GM12878 (cell line): ENCODE data around the gene SLC23A2. TPM values are rescaled to one million over a fixed set of nuclear protein-coding genes. Genes with fewer than 3 reads are reported as not detected.
A peak's percentile ranks its signal among the peaks of the same experiment; 100 is the strongest.
"Not testable (repeated sequence)": the region's sequence is repeated elsewhere in the genome, so short reads cannot be mapped to it uniquely, and the experiment has no call there.

Experiments used
- ATAC-seq: fragments of 200-7000 bp; cut with Tn5 transposase; 3 replicates; pipeline ENCODE4 v1.9.1; 2020; ENCODE audit warnings: mild to moderate bottlenecking, moderate library complexity
- BruUV-seq: library from RNA; stranded (reverse); fragments of 400-500 nt; replicated peaks from 2 replicates; lab custom pipeline; 2021; lab: Mats Ljungman, UMichigan
- CTCF ChIA-PET: fragments of 300-600 bp; sonication (Branson Sonifier 250); formaldehyde crosslinking; extraction: SDS; loops from one replicate; lab custom pipeline; 2021; ENCODE audit warnings: inconsistent platforms; lab: Yijun Ruan, JAX
- POLR2A ChIA-PET: fragments of 350-600 bp; formaldehyde crosslinking; extraction: SDS; loops from one replicate; lab custom pipeline; 2021; ENCODE audit warnings: inconsistent platforms; lab: Charles Lee
- RAD21 ChIA-PET: fragments of 300-600 bp; sonication (Branson Sonifier 250); formaldehyde crosslinking; loops from one replicate; lab custom pipeline; 2023; ENCODE audit warnings: antibody characterized with exemption; ENCODE audit not compliant: unreplicated experiment; lab: Charles Lee
- SMC1A ChIA-PET: fragments of 300-600 bp; sonication (Branson Sonifier 250); formaldehyde crosslinking; loops from one replicate; lab custom pipeline; 2023; ENCODE audit not compliant: unreplicated experiment, uncharacterized antibody; lab: Charles Lee
- DNase-seq: peaks from one replicate; pipeline ENCODE4 v3.0.0-alpha.2; 2011; ENCODE audit warnings: low read depth, low spot score
- FAIRE-seq: peaks from 3 replicates; lab custom pipeline; 2011; peaks lifted over from hg19 to GRCh38; lab: Jason Lieb, UNC
- H2AFZ ChIP-seq: 2 replicates; pipeline ENCODE4 v1.6.0; 2011; ENCODE audit warnings: low read depth, low read length, control low read depth; ENCODE audit not compliant: control insufficient read depth
- H3K27ac ChIP-seq: 2 replicates; pipeline ENCODE4 v1.5.1; 2011; ENCODE audit warnings: control low read depth; ENCODE audit not compliant: control insufficient read depth, insufficient read depth
- H3K27me3 ChIP-seq, 2 experiments: replicated peaks in 1 of 2; 2 replicates each; pipeline versions ENCODE4 v1.6.0 to v1.6.1; 2011; ENCODE audit warnings: low read length in 1 of 2; ENCODE audit not compliant: control insufficient read depth in 2 of 2, insufficient read depth in 2 of 2
- H3K36me3 ChIP-seq, 2 experiments: 2 replicates each; pipeline ENCODE4 v1.5.1; 2011; ENCODE audit warnings: low read length in 1 of 2; ENCODE audit not compliant: control insufficient read depth in 2 of 2, insufficient read depth in 2 of 2
- H3K4me1 ChIP-seq: 2 replicates; pipeline ENCODE4 v1.6.1; 2011; ENCODE audit warnings: mild to moderate bottlenecking, low read length, moderate library complexity, mixed read lengths; ENCODE audit not compliant: control insufficient read depth, insufficient read depth
- H3K4me2 ChIP-seq: 2 replicates; pipeline ENCODE4 v1.6.0; 2011; ENCODE audit warnings: control low read depth; ENCODE audit not compliant: control insufficient read depth, insufficient read depth
- H3K4me3 ChIP-seq: fragments of 200-600 bp; sonication (generic); 2 replicates; pipeline ENCODE4 v1.5.1; 2016
- H3K79me2 ChIP-seq: 2 replicates; pipeline ENCODE4 v1.6.0; 2011; ENCODE audit warnings: low read length; ENCODE audit not compliant: control insufficient read depth, insufficient read depth
- H3K9ac ChIP-seq: 2 replicates; pipeline ENCODE4 v1.8.0; 2011; ENCODE audit warnings: low read length, control low read depth, mixed read lengths; ENCODE audit not compliant: control insufficient read depth, insufficient read depth
- H3K9me3 ChIP-seq: replicated peaks from 3 replicates; pipeline ENCODE4 v1.5.1; 2011; ENCODE audit warnings: mild to moderate bottlenecking, low read length; ENCODE audit not compliant: control insufficient read depth, insufficient read depth
- H4K20me1 ChIP-seq: 2 replicates; pipeline ENCODE4 v1.6.0; 2011; ENCODE audit not compliant: control insufficient read depth, insufficient read depth
- EED ChIP-seq: sonication (generic); IDR thresholded peaks from 2 replicates; pipeline ENCODE4 v1.6.1; 2016; ENCODE audit warnings: antibody characterized with exemption, low read depth
- IKZF2 ChIP-seq, 2 experiments: fragments of 450-650 bp; IDR thresholded peaks; 2 replicates each; pipeline ENCODE4 v1.6.1; 2017; ENCODE audit warnings: mild to moderate bottlenecking in 2 of 2, moderate library complexity in 2 of 2
- SPI1 ChIP-seq: IDR thresholded peaks from 2 replicates; pipeline ENCODE4 v1.6.1; 2011; ENCODE audit warnings: low read depth, mild to moderate bottlenecking, low read length, moderate library complexity, borderline replicate concordance; ENCODE audit not compliant: insufficient read depth
- WGBS: methylation state at CpG from one replicate; pipeline ENCODE4 v1.1.6; 2016; ENCODE audit warnings: low lambda C conversion rate; ENCODE audit not compliant: insufficient replicate concordance, insufficient coverage; ENCODE audit errors: missing lambda C conversion rate; 5-methylcytosine and 5-hydroxymethylcytosine counted together
- in situ Hi-C: fragments of 300-500 bp; cut with MboI; formaldehyde crosslinking; loops from 9 replicates; pipeline ENCODE4 v1.14.3; 2018; ENCODE audit warnings: mixed read lengths
- intact Hi-C: fragments of 100-400 bp; cut with micrococcal nuclease; formaldehyde crosslinking; loops from one replicate; pipeline ENCODE4 v1.14.2; 2022; ENCODE audit not compliant: unreplicated experiment
- polyA plus RNA-seq, 11 experiments: library from polyadenylated mRNA; depleted of rRNA in 4 of 11; unstranded in 6 of 11; stranded (reverse) in 5 of 11; fragments of >200 nt; fragmentation: Nextera tagmentation in 4 of 11; fragmentation: Illumina TruSeq in 1 of 11; extraction: Ambion mirVana in 4 of 11; extraction: Trizol in 1 of 11; gene quantifications; 1 replicate in 1 of 11; 2 replicates in 10 of 11; pipeline versions ENCODE4 v1.2.1 to v1.2.3, GENCODE V29; 2011 to 2016; ENCODE audit warnings: inconsistent platforms in 2 of 11, missing spikeins in 2 of 11, low read depth in 1 of 11
- total RNA-seq, 4 experiments: library from RNA; depleted of rRNA in 3 of 4; stranded (reverse); fragments of >200 nt in 3 of 4; fragmentation: Illumina TruSeq in 1 of 4; extraction: Trizol in 1 of 4; gene quantifications; 2 replicates each; pipeline versions ENCODE4 v1.2.1 to v1.2.3, GENCODE V29; 2013 to 2021
- TF ChIP-seq, protein P1 (sequence below): fragments of 450-650 bp; IDR thresholded peaks from 2 replicates; pipeline ENCODE4 v1.6.1; 2018; ENCODE audit warnings: mild to moderate bottlenecking, low read depth, moderate library complexity; ENCODE audit not compliant: partially characterized antibody

SLC23A2 gene
- total and polyA plus RNA-seq, 10 of the 15 experiments (the other 5 are each of a cell fraction or from before 2014, with no cell fraction given): 4.4 to 56.1 (median 35.5) TPM

DNA sequence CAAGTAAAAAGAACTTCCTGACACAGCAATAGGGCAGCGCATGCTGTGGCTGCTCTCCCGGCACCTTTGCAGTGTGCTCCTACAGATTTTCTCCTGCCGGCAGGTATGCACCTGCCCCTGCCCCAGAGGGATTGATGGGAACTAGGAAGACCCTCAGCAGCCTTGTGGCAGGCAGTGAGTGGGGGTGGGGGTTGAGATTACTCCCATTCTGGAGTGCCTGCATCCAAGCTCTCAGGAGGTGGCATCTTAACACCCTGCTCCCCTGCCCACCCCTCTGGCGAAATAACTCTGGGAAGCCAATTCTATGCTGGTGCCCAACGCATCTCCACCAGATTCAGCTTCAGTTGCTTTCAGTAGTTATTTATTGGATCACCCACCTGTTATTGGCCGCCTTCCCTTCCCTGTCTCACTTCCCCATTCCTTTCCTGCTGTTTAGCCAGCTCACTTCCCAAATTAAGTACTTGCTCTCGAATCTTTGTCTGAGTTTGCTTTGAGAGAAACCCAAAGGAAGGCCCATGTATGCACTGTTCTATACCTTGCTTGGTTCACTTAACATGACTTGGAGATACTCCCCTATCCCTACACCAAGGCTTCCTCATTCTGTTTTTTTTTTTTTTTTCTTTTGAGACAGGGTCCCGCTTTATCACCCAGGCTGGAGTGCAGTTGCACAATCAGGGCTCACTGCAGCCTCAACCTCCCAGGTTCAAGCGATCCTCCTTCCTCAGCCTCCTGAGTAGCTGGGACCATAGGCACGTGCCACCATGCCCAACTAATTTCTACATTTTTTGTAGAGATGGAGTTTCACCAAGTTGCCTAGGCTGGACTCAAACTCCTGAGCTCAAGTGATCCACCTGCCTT is 29.3 kb upstream of the SLC23A2 start:
- BruUV-seq: no TSS peak
- Histone ChIP-seq H2AFZ (no peak overlapping the region), H3K79me2 (no peaks in the 10 kb centered on the region), H3K27me3 (no peaks in the 10 kb centered on the region; a peak in 1 of 4 replicates), H3K4me3 (no peak overlapping the region), H3K4me1 (no peaks in the 10 kb centered on the region), H3K27ac (no peak overlapping the region), H3K36me3 (no peaks in the 10 kb centered on the region), H3K9ac (no peak overlapping the region), H3K4me2 (no peak overlapping the region), H3K9me3 (no peaks in the 10 kb centered on the region), H4K20me1 (no peaks in the 10 kb centered on the region)
- FAIRE-seq (no peak), ATAC-seq (no peak), DNase-seq (no peak)
- intact Hi-C loops (no loop called here), in situ Hi-C loops (no loop called here)
- peak; percentile 12; the same call in 1 of the 2 replicates for TF ChIP-seq SPI1
- 0 out of 4 replicates have a peak, but pooled peaks of 1 of the 2 experiments have one; percentile 23 for TF ChIP-seq IKZF2 (IDR thresholded peaks at IDR 0.05)
- TF ChIP-seq, protein P1, sequence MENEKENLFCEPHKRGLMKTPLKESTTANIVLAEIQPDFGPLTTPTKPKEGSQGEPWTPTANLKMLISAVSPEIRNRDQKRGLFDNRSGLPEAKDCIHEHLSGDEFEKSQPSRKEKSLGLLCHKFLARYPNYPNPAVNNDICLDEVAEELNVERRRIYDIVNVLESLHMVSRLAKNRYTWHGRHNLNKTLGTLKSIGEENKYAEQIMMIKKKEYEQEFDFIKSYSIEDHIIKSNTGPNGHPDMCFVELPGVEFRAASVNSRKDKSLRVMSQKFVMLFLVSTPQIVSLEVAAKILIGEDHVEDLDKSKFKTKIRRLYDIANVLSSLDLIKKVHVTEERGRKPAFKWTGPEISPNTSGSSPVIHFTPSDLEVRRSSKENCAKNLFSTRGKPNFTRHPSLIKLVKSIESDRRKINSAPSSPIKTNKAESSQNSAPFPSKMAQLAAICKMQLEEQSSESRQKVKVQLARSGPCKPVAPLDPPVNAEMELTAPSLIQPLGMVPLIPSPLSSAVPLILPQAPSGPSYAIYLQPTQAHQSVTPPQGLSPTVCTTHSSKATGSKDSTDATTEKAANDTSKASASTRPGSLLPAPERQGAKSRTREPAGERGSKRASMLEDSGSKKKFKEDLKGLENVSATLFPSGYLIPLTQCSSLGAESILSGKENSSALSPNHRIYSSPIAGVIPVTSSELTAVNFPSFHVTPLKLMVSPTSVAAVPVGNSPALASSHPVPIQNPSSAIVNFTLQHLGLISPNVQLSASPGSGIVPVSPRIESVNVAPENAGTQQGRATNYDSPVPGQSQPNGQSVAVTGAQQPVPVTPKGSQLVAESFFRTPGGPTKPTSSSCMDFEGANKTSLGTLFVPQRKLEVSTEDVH: no peak
- TF ChIP-seq EED: 0 out of 2 replicates have a peak, but pooled peaks have one; percentile 15
- ChIA-PET CTCF (interaction anchor here (0.7 kb wide), 1 partner anchor 25 kb away, joined by 3 read pairs; no protein-coding TSS in a partner anchor), POLR2A (interaction anchor here (0.6 kb wide), 1 partner anchor 46 kb away, joined by 4 read pairs; no protein-coding TSS in a partner anchor), RAD21 (interaction anchor here (0.6 to 0.7 kb wide), 2 partner anchors 41 to 57 kb away, joined by 4 read pairs; no protein-coding TSS in a partner anchor), SMC1A (interaction anchor here (0.9 kb wide), 1 partner anchor 56 kb away, joined by 3 read pairs; no protein-coding TSS in a partner anchor)
- 65% methylated on average over 9 of the region's 10 CpGs for WGBS

DNA sequence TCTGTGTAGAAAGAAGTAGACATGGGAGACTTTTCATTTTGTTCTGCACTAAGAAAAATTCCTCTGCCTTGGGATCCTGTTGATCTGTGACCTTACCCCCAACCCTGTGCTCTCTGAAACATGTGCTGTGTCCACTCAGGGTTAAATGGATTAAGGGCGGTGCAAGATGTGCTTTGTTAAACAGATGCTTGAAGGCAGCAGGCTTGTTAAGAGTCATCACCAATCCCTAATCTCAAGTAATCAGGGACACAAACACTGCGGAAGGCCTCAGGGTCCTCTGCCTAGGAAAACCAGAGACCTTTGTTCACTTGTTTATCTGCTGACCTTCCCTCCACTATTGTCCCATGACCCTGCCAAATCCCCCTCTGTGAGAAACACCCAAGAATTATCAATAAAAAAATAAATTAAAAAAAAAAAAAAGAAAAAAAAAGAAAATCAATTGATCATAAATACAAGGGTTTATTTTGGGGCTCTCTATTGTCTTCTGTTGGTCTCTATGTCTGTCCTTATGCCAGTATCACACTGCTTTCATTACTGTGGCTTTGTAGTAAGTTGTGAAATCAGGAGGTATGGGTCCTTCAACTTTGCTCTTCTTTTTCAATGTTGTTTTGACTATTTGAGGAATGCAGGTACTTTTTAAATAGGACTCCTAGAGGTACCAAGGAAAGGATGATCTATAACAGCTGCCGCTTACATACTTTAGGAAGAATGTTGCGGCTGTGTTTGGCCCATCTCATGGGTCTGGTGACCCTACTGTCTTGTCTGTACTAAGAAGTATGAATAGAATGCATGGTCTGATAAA is 27.1 kb upstream of the SLC23A2 start:
- H3K9ac ChIP-seq, H3K4me2 ChIP-seq, H3K9me3 ChIP-seq, FAIRE-seq, CTCF ChIA-PET, POLR2A ChIA-PET, H3K27ac ChIP-seq, RAD21 ChIA-PET, H3K36me3 ChIP-seq, H3K27me3 ChIP-seq, SMC1A ChIA-PET, DNase-seq, in situ Hi-C loops, intact Hi-C loops, H2AFZ ChIP-seq, BruUV-seq, H4K20me1 ChIP-seq, H3K4me3 ChIP-seq, H3K4me1 ChIP-seq, H3K79me2 ChIP-seq, ATAC-seq: not testable (repeated sequence)
- WGBS: 91% methylated on average over 4 of the region's 4 CpGs
